Lung (tissue), 12 donors: ENCODE measurements around the gene SLC16A10. TPM values are rescaled to one million over a fixed set of nuclear protein-coding genes. Genes with fewer than 3 reads are reported as not detected.

Experiments
- ATAC-seq: fragments of 200-7000 bp; cut with Tn5 transposase; one replicate; pipeline ENCODE4 v1.9.1; 2020; ENCODE audit warnings: moderate number of reproducible peaks; ENCODE audit not compliant: insufficient read depth, low FRiP score
- DNase-seq, 3 donors: peaks; one replicate each; pipeline ENCODE4 v3.0.0-alpha.2; 2013 to 2017
- H3K27ac ChIP-seq, 2 donors: one replicate each; pipeline ENCODE4 v1.5.1; 2013; ENCODE audit warnings: mild to moderate bottlenecking in 2 of 2, moderate library complexity in 2 of 2, control low read depth in 1 of 2, inconsistent platforms in 1 of 2, low read depth in 1 of 2, low read length in 1 of 2
- H3K27me3 ChIP-seq, 3 donors: one replicate each; pipeline ENCODE4 v1.5.1; 2013; ENCODE audit warnings: low read length in 2 of 3; ENCODE audit not compliant: control insufficient read depth in 3 of 3, insufficient read depth in 3 of 3
- H3K36me3 ChIP-seq, 4 donors: one replicate each; pipeline ENCODE4 v1.5.1; 2013; ENCODE audit warnings: low read length in 4 of 4, mild to moderate bottlenecking in 1 of 4, moderate library complexity in 1 of 4; ENCODE audit not compliant: control insufficient read depth in 4 of 4, insufficient read depth in 4 of 4
- H3K4me1 ChIP-seq, 5 donors: one replicate each; pipeline ENCODE4 v1.5.1; 2013; ENCODE audit warnings: low read length in 5 of 5, mild to moderate bottlenecking in 2 of 5, moderate library complexity in 1 of 5; ENCODE audit not compliant: control insufficient read depth in 5 of 5, insufficient read depth in 5 of 5
- H3K4me3 ChIP-seq: one replicate; pipeline ENCODE4 v1.5.1; 2013; ENCODE audit warnings: mild to moderate bottlenecking, control low read depth, moderate library complexity
- H3K9ac ChIP-seq, 2 donors: one replicate each; pipeline ENCODE4 v1.5.1; 2013; ENCODE audit warnings: low read length in 2 of 2, control low read depth in 1 of 2; ENCODE audit not compliant: insufficient read depth in 1 of 2
- H3K9me3 ChIP-seq, 4 donors: one replicate each; pipeline ENCODE4 v1.5.1; 2013; ENCODE audit warnings: low read length in 3 of 4, mild to moderate bottlenecking in 1 of 4, moderate library complexity in 1 of 4; ENCODE audit not compliant: control insufficient read depth in 4 of 4, insufficient read depth in 3 of 4
- CTCF ChIP-seq: IDR thresholded peaks from 2 replicates; pipeline ENCODE4 v1.5.1; 2012; ENCODE audit warnings: mild to moderate bottlenecking; ENCODE audit errors: control extremely low read depth, extremely low read depth
- WGBS, 2 donors: extraction: QIAGEN DNeasy Blood & Tissue Kit; methylation state at CpG; one replicate each; pipeline ENCODE4 v1.1.7; 2013; 5-methylcytosine and 5-hydroxymethylcytosine counted together
- polyA plus RNA-seq, 2 donors: library from polyadenylated mRNA; stranded (reverse); fragments of 200-250 nt; gene quantifications; one replicate each; pipeline ENCODE4 v1.2.1, GENCODE V29; 2013
- total RNA-seq, 2 donors: library from RNA; depleted of rRNA in 1 of 2; stranded (reverse); fragments of >200 nt in 1 of 2; gene quantifications; one replicate each; pipeline ENCODE4 v1.2.1, GENCODE V29; 2014 to 2021
- donor health status: control.
- donor health status: control.
- donor health status: Bipolar disorder and iron deficiency.
- donor health status: healthy.
- donor health status: DM: yes; HTN: yes; CAD: no.

The SLC16A10 gene
- total and polyA plus RNA-seq, 4 donors, result 2.0 to 10.5 (median 9.6) TPM

DNA sequence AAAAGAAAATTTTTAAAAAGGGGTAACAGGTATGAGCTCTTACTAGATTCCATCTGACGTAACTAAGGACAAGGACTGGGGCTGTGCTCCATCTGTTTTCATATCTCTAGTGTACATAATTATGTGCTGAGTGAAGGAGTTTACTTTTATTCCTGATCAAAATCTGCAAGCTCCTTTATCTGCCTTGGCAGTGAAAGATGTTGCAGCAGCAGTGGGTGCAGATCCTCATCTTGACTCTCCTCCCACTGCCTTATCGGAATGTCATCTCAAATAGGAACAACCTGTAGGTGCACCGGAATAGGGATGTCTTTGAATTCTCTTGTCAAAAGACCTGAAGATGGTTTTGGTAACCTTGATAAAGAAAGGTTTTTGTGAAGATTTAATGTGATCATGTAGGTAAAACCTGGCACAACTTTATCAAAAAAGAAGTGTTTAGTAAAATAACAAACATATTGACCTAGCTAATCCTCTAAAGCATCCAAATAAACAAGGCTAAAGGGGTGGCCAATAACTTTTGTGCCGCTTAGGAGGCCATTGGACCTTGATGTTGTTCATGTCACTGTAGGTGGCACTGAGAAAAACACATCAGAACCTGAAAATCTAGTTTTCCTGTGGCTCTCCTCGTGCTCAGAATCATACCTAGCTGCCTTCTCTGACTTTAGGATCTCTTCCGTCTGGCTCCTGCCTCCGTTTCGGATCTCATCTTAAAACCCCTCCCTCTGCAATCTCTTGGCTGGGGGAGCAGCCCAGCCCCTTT lies 19.0 kb upstream of the SLC16A10 start:
- WGBS, 2 donors, result 67 to 85% methylated on average over 8 of the region's 8 CpGs
- Histone ChIP-seq H3K4me3 (no peak overlapping the region), H3K9ac (peak overlapping the region in 1 of 2 donors; percentile 30), H3K36me3 (no peaks in the 10 kb centered on the region), H3K9me3 (no peaks in the 10 kb centered on the region), H3K4me1 (peaks cover 0 to 14% (median 0%) of the 10 kb centered on the region in 5 donors), H3K27ac (no peak overlapping the region), H3K27me3 (peaks cover 0 to 4% (median 0%) of the 10 kb centered on the region in 3 donors)
- DNase-seq, result peak in 1 of 3 donors; percentile 24
- no peak for TF ChIP-seq CTCF
- no peak for ATAC-seq

DNA sequence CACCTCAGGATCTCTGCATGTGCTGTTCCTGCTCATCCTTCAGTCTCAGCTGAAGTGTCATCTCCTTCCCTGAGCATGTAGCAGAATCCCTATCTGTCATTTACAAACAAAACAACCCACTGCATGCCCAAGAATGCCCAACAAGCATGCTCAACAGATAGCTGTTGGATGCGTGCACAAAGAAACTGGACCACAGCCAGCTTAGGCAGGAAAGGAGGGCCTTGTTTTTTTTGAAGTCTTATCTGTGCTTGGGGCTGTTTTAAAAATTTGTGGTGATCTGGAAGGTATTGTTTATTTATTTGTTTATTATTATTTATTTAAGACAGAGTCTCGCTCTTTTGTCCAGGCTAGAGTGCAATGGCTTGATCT lies 18.5 kb upstream of the SLC16A10 start:
- Histone ChIP-seq H3K27ac (no peak overlapping the region), H3K36me3 (no peaks in the 10 kb centered on the region), H3K4me1 (peaks cover 0 to 14% (median 0%) of the 10 kb centered on the region in 5 donors), H3K4me3 (no peak overlapping the region), H3K27me3 (peaks cover 0 to 4% (median 0%) of the 10 kb centered on the region in 3 donors), H3K9ac (peak overlapping the region in 1 of 2 donors; percentile 30), H3K9me3 (no peaks in the 10 kb centered on the region)
- 64 to 81% methylated on average over 2 of the region's 2 CpGs for WGBS, 2 donors
- ATAC-seq, result no peak
- DNase-seq, result peak in 2 of 3 donors; percentile 22 to 26
- no peak for TF ChIP-seq CTCF

- ATAC-seq (no peak), DNase-seq (no peak)
- WGBS, 2 donors, result 90 to 94% methylated on average over 3 of the region's 3 CpGs
- H3K27ac ChIP-seq, result no peak overlapping the region
- H3K9me3 ChIP-seq, result no peaks in the 10 kb centered on the region
- peaks cover 0 to 4% (median 0%) of the 10 kb centered on the region in 3 donors for H3K27me3 ChIP-seq
- H3K4me3 ChIP-seq, result no peak overlapping the region
- no peak for TF ChIP-seq CTCF
- no peak overlapping the region for H3K9ac ChIP-seq
- no peaks in the 10 kb centered on the region for H3K36me3 ChIP-seq
- H3K4me1 ChIP-seq, result peaks cover 0 to 14% (median 0%) of the 10 kb centered on the region in 5 donors
Observed at GRCh38 chr6:111069382-111070104, 17.8 kb upstream of the SLC16A10 start.
